DOHH2 (cell line): ENCODE results near the gene CRISPLD2.

Experiments
- EZH2phosphoT487 ChIP-seq: fragments of 200-600 bp; sonication (generic); IDR thresholded peaks from 2 replicates; pipeline ENCODE4 v1.6.1; 2017; ENCODE audit warnings: borderline replicate concordance, mild to moderate bottlenecking, antibody characterized with exemption, low read length, moderate library complexity, mixed read lengths
- TF ChIP-seq, protein P1 (sequence below): fragments of 200-600 bp; sonication (generic); IDR thresholded peaks from one replicate; pipeline ENCODE4 v1.5.1; 2014; ENCODE audit warnings: antibody characterized with exemption, mild to moderate bottlenecking, low read depth, low read length; ENCODE audit not compliant: poor library complexity, severe bottlenecking

DNA sequence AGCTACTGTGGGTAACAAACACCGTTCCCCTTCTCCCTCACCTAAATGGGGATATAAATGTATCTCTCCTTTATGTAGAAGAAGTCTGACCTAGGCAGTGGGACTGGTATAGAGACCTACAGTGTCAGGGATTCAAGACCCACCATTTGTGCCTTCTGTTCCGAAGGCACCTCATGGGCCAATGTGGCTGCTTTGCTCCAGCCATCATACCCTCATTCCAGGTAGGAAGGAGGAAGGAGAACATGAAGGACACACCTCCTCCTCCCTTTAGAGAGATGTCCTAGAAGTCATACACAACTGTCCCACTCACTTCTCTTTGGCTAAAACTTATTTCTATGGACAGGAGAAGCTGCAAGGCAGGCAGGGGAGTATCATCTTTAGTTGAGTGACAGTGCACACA lies 8.3 kb upstream of the CRISPLD2 start:
- TF ChIP-seq, protein P1, sequence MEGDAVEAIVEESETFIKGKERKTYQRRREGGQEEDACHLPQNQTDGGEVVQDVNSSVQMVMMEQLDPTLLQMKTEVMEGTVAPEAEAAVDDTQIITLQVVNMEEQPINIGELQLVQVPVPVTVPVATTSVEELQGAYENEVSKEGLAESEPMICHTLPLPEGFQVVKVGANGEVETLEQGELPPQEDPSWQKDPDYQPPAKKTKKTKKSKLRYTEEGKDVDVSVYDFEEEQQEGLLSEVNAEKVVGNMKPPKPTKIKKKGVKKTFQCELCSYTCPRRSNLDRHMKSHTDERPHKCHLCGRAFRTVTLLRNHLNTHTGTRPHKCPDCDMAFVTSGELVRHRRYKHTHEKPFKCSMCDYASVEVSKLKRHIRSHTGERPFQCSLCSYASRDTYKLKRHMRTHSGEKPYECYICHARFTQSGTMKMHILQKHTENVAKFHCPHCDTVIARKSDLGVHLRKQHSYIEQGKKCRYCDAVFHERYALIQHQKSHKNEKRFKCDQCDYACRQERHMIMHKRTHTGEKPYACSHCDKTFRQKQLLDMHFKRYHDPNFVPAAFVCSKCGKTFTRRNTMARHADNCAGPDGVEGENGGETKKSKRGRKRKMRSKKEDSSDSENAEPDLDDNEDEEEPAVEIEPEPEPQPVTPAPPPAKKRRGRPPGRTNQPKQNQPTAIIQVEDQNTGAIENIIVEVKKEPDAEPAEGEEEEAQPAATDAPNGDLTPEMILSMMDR: no peak
- TF ChIP-seq EZH2phosphoT487: no peak
